A673 (cell line): ENCODE results near the gene ALLC.

Experiments
- EZH2 ChIP-seq: fragments of 200-600 bp; sonication (generic); IDR thresholded peaks from 2 replicates; pipeline ENCODE4 v1.6.1; 2017; ENCODE audit warnings: borderline replicate concordance, low read depth, mild to moderate bottlenecking, mixed read lengths, antibody characterized with exemption, low read length; ENCODE audit not compliant: poor library complexity, severe bottlenecking
- TF ChIP-seq, protein P1 (sequence below): fragments of 300-800, 200-600 bp; sonication (generic); conservative IDR thresholded peaks from 2 replicates; pipeline ENCODE4 v1.5.1; 2017; ENCODE audit warnings: low read depth, mild to moderate bottlenecking, antibody characterized with exemption, low read length, moderate library complexity, mixed read lengths

DNA sequence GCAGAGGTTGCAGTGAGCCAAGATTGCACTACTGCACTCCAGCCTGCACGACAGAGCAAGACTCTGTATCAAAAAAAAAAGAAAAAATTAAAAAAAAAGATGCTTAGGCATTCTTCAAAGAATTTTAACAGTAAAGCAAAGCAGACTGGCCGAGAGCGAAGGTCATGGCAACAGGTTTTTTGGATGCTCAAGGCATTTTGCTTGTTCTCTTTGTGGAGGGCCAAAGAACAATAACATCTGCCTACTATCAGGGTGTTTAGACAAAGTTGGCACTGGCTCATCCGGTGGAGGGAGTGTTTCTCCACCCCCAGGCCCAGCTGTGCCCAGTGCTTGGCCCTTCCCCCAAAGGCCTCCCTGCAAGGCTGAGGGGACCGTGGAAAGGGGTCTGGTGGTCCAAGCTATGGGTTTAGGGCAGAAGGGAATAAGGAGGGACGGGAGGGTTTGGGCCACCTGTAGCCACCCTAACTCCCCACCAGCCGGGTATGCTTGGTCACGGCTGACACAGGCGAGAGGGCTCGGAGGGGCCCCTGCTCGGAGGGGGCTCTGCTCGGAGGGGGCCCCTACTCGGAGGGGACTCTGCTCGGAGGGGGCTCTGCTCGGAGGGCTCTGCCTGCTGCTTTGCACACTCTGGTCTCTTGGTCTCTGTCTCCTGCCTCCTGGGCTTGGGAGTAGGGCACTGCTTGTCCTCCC, 26.7 kb upstream of the ALLC start:
- TF ChIP-seq, protein P1, sequence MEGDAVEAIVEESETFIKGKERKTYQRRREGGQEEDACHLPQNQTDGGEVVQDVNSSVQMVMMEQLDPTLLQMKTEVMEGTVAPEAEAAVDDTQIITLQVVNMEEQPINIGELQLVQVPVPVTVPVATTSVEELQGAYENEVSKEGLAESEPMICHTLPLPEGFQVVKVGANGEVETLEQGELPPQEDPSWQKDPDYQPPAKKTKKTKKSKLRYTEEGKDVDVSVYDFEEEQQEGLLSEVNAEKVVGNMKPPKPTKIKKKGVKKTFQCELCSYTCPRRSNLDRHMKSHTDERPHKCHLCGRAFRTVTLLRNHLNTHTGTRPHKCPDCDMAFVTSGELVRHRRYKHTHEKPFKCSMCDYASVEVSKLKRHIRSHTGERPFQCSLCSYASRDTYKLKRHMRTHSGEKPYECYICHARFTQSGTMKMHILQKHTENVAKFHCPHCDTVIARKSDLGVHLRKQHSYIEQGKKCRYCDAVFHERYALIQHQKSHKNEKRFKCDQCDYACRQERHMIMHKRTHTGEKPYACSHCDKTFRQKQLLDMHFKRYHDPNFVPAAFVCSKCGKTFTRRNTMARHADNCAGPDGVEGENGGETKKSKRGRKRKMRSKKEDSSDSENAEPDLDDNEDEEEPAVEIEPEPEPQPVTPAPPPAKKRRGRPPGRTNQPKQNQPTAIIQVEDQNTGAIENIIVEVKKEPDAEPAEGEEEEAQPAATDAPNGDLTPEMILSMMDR = no peak
- no peak for TF ChIP-seq EZH2
